ENCODE data around the gene ACTBL2. TPM values are rescaled to one million over a fixed set of nuclear protein-coding genes. Genes with fewer than 3 reads are reported as not detected.
A peak's percentile ranks its signal among the peaks of the same experiment; 100 is the strongest.

The ACTBL2 gene
- total and polyA plus RNA-seq, 2 experiments from 2014 or later = 0.11 to 0.34 TPM

- no peak overlapping the region for H3K27ac ChIP-seq
- DNase-seq = no peak
- no peaks in the 10 kb centered on the region for H4K20me1 ChIP-seq (ENCODE audit: insufficient read depth)
These were observed 31.4 kb downstream of the ACTBL2 start for GRCh38 chr5:57450991-57451876.

GRCh38 chr5:57448751-57449150 lies 33.9 kb downstream of the ACTBL2 start:
- no peak overlapping the region for H2AFZ ChIP-seq
- in situ Hi-C loops (cut with MboI) = no loop called here
- H3K4me2 ChIP-seq (ENCODE audit: unreplicated experiment) = no peak overlapping the region
- WGBS, 2 experiments (ENCODE audit: low coverage in 1 of 2, low lambda C conversion rate in 2 of 2, missing lambda C conversion rate in 2 of 2) = 36 to 73% methylated on average over 1 of the region's 1 CpG
- no peaks in the 10 kb centered on the region for H3K9me2 ChIP-seq (ENCODE audit: insufficient read depth)
- TF ChIP-seq EZH2 (IDR thresholded peaks at IDR 0.05; ENCODE audit: insufficient read depth, poor library complexity, severe bottlenecking) (no peak), EZH2phosphoT487 (IDR thresholded peaks at IDR 0.05; ENCODE audit: insufficient read depth, low read depth) (no peak)
- H3K36me3 ChIP-seq (ENCODE audit: low read depth) = no peaks in the 10 kb centered on the region
- peaks cover 12% of the 10 kb centered on the region for H3F3A ChIP-seq (ENCODE audit: insufficient read depth)
- H3K4me3 ChIP-seq = no peak overlapping the region
- no peak overlapping the region for H3K27ac ChIP-seq
- H4K20me1 ChIP-seq (ENCODE audit: insufficient read depth) = no peaks in the 10 kb centered on the region
- no peaks in the 10 kb centered on the region for H3K9me3 ChIP-seq (ENCODE audit: low read depth)
- no peak overlapping the region for H3K9ac ChIP-seq
- H3K79me2 ChIP-seq (ENCODE audit: insufficient read depth) = no peaks in the 10 kb centered on the region
- no peak for DNase-seq
- H3K4me1 ChIP-seq (ENCODE audit: insufficient read depth) = peaks cover 35% of the 10 kb centered on the region
- no peaks in the 10 kb centered on the region for H3K27me3 ChIP-seq (replicated peaks; ENCODE audit: insufficient read depth)

More at GRCh38 chr5:57450991-57451876, 31.4 kb downstream of the ACTBL2 start:
- no peak for TF ChIP-seq EZH2 (IDR thresholded peaks at IDR 0.05; ENCODE audit: insufficient read depth, poor library complexity, severe bottlenecking)
- no peak for TF ChIP-seq EZH2phosphoT487 (IDR thresholded peaks at IDR 0.05; ENCODE audit: insufficient read depth, low read depth)
- in situ Hi-C loops (cut with MboI) = no loop called here
- WGBS, 2 experiments (ENCODE audit: low coverage in 1 of 2, low lambda C conversion rate in 2 of 2, missing lambda C conversion rate in 2 of 2) = 79 to 81% methylated on average over 4 of the region's 4 CpGs
- no peak overlapping the region for H3K4me2 ChIP-seq (ENCODE audit: unreplicated experiment)
- H2AFZ ChIP-seq = no peak overlapping the region
- H3K9me3 ChIP-seq (ENCODE audit: low read depth) = no peaks in the 10 kb centered on the region
- no peaks in the 10 kb centered on the region for H3K9me2 ChIP-seq (ENCODE audit: insufficient read depth)
- H3K79me2 ChIP-seq (ENCODE audit: insufficient read depth) = no peaks in the 10 kb centered on the region
- peaks cover 10% of the 10 kb centered on the region for H3F3A ChIP-seq (ENCODE audit: insufficient read depth)
- peaks cover 22% of the 10 kb centered on the region for H3K4me1 ChIP-seq (ENCODE audit: insufficient read depth)
- no peak overlapping the region for H3K4me3 ChIP-seq
- H3K27me3 ChIP-seq (replicated peaks; ENCODE audit: insufficient read depth) = no peaks in the 10 kb centered on the region
- no peak overlapping the region for H3K9ac ChIP-seq
- no peaks in the 10 kb centered on the region for H3K36me3 ChIP-seq (ENCODE audit: low read depth)

GRCh38 chr5:57448287-57448686 lies 34.3 kb downstream of the ACTBL2 start:
- in situ Hi-C loops (cut with MboI) = no loop called here
- Histone ChIP-seq H3K79me2 (ENCODE audit: insufficient read depth) (no peaks in the 10 kb centered on the region), H3K4me1 (ENCODE audit: insufficient read depth) (peaks cover 39% of the 10 kb centered on the region), H3K4me3 (no peak overlapping the region), H3K36me3 (ENCODE audit: low read depth) (no peaks in the 10 kb centered on the region), H3F3A (ENCODE audit: insufficient read depth) (peaks cover 17% of the 10 kb centered on the region), H4K20me1 (ENCODE audit: insufficient read depth) (no peaks in the 10 kb centered on the region), H3K27ac (no peak overlapping the region), H3K9me3 (ENCODE audit: low read depth) (no peaks in the 10 kb centered on the region), H3K9me2 (ENCODE audit: insufficient read depth) (no peaks in the 10 kb centered on the region), H3K4me2 (ENCODE audit: unreplicated experiment) (no peak overlapping the region), H3K27me3 (replicated peaks; ENCODE audit: insufficient read depth) (no peaks in the 10 kb centered on the region), H3K9ac (no peak overlapping the region), H2AFZ (no peak overlapping the region)
- TF ChIP-seq EZH2phosphoT487 (IDR thresholded peaks at IDR 0.05; ENCODE audit: insufficient read depth, low read depth) (no peak), EZH2 (IDR thresholded peaks at IDR 0.05; ENCODE audit: insufficient read depth, poor library complexity, severe bottlenecking) (no peak)
- DNase-seq = no peak
- WGBS, 2 experiments (ENCODE audit: low coverage in 1 of 2, low lambda C conversion rate in 2 of 2, missing lambda C conversion rate in 2 of 2) = 69 to 76% methylated on average over 4 of the region's 4 CpGs

GRCh38 chr5:57447658-57448057 lies 35.0 kb downstream of the ACTBL2 start:
- no peaks in the 10 kb centered on the region for H4K20me1 ChIP-seq (ENCODE audit: insufficient read depth)
- H3K9me3 ChIP-seq (ENCODE audit: low read depth) = no peaks in the 10 kb centered on the region
- no peaks in the 10 kb centered on the region for H3K27me3 ChIP-seq (replicated peaks; ENCODE audit: insufficient read depth)
- peak; percentile 65 for DNase-seq
- no peak for TF ChIP-seq EZH2 (IDR thresholded peaks at IDR 0.05; ENCODE audit: insufficient read depth, poor library complexity, severe bottlenecking)
- no peak overlapping the region for H3K4me2 ChIP-seq (ENCODE audit: unreplicated experiment)
- peaks cover 46% of the 10 kb centered on the region for H3K4me1 ChIP-seq (ENCODE audit: insufficient read depth)
- no peak overlapping the region for H2AFZ ChIP-seq
- H3K9me2 ChIP-seq (ENCODE audit: insufficient read depth) = no peaks in the 10 kb centered on the region
- H3K4me3 ChIP-seq = no peak overlapping the region
- H3K79me2 ChIP-seq (ENCODE audit: insufficient read depth) = no peaks in the 10 kb centered on the region
- peak overlapping the region; percentile 10; the same call in 1 of the 2 replicates for H3K27ac ChIP-seq
- no peak overlapping the region for H3K9ac ChIP-seq
- in situ Hi-C loops (cut with MboI) = no loop called here
- peaks cover 23% of the 10 kb centered on the region for H3F3A ChIP-seq (ENCODE audit: insufficient read depth)
- H3K36me3 ChIP-seq (ENCODE audit: low read depth) = no peaks in the 10 kb centered on the region

All from GM23248 (cell line).